ENCODE results near the gene ZNF662.
A peak's percentile ranks its signal among the peaks of the same experiment; 100 is the strongest.

Gene ZNF662

DNA sequence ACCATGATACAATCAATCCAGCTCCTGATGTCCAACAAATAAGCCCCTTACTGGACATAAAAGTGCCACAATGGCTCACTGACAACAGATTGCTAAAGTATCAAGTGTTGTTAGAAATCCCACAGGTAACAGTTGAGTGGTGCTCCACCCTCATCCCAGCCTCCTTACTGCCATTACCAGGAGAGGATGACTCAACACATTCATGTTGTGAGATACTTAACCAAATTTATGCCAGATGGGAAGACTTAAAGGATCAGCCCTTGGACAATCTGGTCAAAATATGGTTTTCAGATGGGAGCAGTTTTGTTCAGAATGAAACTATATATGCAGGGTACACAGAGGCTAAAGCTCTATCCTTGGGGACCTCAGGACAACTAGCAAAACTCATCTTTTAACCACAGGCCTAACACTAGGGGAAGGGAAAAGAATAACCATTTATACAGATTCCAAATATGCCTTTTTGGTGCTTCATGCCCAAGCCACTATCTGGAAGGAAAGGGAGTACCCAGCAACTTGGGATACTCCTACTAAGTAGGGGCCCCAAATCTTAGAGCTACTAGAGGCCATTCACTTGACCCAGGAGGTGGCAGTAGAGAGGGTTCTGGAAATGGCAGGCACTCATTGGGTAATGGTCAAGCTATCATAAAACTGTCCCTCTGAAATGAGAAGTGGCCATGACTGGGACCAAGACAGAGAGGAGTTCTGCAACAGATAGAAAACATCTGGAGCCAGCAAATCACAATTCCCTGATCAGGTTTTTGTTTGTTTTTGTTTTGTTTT, 6.9 kb upstream of the ZNF662 start:
- H3K4me3 ChIP-seq (ENCODE audit: low read depth, low read length), result no peak overlapping the region
- TF ChIP-seq, protein P1, sequence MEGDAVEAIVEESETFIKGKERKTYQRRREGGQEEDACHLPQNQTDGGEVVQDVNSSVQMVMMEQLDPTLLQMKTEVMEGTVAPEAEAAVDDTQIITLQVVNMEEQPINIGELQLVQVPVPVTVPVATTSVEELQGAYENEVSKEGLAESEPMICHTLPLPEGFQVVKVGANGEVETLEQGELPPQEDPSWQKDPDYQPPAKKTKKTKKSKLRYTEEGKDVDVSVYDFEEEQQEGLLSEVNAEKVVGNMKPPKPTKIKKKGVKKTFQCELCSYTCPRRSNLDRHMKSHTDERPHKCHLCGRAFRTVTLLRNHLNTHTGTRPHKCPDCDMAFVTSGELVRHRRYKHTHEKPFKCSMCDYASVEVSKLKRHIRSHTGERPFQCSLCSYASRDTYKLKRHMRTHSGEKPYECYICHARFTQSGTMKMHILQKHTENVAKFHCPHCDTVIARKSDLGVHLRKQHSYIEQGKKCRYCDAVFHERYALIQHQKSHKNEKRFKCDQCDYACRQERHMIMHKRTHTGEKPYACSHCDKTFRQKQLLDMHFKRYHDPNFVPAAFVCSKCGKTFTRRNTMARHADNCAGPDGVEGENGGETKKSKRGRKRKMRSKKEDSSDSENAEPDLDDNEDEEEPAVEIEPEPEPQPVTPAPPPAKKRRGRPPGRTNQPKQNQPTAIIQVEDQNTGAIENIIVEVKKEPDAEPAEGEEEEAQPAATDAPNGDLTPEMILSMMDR (IDR thresholded peaks at IDR 0.05; ENCODE audit: borderline replicate concordance, insufficient read depth, low read depth, low read length), result 0 out of 2 replicates have a peak, but pooled peaks have one; percentile 4

DNA sequence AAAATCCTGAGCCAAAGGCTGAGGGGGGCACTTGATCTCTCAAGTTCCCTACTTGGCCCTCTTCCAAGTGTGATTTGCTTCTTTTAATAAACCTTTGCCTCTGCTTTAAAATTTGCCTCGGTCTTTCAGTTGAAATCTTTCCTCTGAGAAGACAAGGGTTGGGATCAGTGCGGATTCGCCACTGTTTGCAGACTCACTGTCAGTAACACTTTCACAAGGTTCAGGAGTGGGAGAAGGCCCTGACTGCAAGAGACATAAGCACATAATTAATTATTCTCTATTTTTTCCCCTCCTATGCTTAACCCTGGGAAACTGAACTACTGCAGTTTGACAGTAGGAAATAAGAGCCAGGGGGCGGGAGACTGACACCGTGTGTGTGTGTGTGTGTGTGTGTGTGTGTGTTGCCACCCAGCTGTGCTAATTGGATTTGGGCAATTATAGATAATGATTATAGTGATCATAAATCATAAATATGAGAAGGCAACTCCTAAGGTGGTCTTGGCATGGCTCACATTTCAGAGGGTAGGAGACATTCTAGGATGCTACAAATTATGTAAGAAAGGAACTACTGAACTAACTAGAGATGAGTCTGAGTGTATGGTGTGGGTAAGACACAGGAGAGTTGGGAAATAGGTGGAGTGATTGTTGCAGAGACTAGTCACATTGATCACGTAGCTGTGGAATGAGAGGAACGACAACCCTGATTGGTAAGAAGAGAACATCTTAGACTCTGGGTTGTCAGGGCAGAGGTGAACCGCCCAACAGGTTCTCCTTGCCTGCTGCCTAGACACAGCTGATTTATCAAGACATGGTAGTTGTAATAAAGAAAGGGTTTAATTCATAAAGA, 5.5 kb upstream of the ZNF662 start:
- H3K4me3 ChIP-seq (ENCODE audit: low read depth, low read length), result no peak overlapping the region
- TF ChIP-seq, protein P1 (IDR thresholded peaks at IDR 0.05; ENCODE audit: borderline replicate concordance, insufficient read depth, low read depth, low read length), result no peak

DNA sequence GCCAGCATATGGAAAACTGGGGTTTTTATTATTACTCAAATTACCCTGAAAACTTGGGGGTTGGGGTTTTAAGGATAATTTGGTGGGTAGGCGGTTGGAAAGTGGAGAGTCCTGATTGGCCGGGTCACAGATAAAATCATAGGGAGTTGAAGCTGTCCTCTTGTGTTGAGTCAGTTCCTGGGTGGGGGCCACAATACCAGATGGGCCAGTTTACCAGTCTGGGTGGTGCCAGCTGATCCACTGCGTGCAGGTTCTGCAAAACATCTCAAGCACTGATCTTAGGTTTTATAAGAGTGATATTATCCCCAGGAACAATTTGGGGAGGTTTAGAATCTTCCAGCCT, 4.9 kb upstream of the ZNF662 start:
- TF ChIP-seq, protein P1 (IDR thresholded peaks at IDR 0.05; ENCODE audit: borderline replicate concordance, insufficient read depth, low read depth, low read length), result no peak
- H3K4me3 ChIP-seq (ENCODE audit: low read depth, low read length), result no peak overlapping the region

DNA sequence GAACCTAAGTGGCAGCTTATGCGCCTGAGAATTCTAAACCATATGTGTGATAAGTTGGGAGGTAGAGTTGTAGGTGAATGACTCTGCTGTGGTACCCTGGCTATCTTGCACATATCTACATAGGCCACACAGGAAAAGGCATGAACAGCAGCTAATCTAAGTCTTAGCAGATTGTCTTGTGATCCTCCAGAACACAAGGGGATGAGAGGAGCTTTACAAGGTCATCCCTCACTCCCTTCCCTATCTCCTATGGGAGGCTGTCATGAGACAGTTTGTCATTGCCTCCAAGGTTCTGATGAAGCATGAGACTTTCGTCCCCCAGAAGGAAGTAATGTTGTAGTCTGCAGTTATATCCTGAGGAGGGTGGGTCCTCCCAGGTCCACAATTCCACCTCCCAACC, 3.7 kb upstream of the ZNF662 start:
- TF ChIP-seq, protein P1 (IDR thresholded peaks at IDR 0.05; ENCODE audit: borderline replicate concordance, insufficient read depth, low read depth, low read length), result no peak
- no peak overlapping the region for H3K4me3 ChIP-seq (ENCODE audit: low read depth, low read length)

DNA sequence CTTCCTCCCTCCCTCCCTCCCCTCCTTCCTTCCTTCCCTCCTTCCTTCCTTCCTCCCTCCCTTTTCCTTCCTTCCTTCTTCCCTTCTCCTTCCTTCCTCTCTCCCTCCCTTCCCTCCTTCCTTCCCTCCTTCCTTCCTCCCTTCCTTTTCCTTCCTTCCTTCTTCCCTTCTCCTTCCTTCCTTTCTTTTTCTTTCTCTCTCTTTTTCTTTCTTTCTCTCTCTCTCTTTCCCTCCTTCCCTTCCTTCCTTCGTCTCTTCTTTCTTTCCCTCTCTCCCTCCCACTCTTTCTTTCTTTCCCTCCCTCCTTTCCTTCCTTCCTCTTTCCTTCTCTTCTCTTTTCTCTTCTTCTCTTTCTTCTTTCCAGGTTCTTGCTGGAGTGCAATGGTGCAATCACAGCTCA, 1.9 kb upstream of the ZNF662 start:
- no peak overlapping the region for H3K4me3 ChIP-seq (ENCODE audit: low read depth, low read length)
- TF ChIP-seq, protein P1 (IDR thresholded peaks at IDR 0.05; ENCODE audit: borderline replicate concordance, insufficient read depth, low read depth, low read length), result no peak

DNA sequence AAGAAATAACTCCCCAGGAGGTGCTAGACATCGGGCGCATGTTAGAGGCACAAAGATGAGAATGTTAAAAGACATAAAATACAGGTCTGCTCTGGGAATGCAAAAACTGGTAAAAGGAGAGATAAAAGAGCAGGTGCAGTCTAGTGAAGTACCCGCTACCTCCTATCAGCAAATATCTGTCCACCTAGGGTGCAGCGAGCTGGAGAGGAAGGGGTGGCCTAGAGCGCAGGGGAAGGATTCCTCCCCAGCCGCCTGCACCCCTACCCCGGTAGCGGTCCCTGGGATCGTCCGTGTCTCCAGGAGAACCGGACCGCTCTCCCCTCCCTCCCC, 237 bp upstream of the ZNF662 start:
- H3K4me3 ChIP-seq (ENCODE audit: low read depth, low read length), result no peak overlapping the region
- TF ChIP-seq, protein P1 (IDR thresholded peaks at IDR 0.05; ENCODE audit: borderline replicate concordance, insufficient read depth, low read depth, low read length), result no peak

DNA sequence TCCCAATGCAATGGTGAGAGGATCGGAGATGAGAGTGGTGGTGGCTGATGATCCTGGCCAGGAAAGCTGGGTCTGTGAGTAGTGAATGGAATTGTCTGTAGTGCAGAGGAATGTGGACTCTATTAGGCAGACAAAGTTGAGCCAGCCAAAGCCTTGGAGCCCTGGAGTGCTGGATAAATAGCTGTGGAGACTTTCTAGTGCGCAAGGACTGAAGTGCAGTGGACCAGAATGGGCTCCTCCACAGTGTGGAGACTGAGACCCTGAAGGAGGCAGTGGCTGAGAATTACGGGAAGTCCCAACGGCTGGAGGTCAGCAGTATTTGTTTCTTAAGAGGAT, 874 bp downstream of the ZNF662 start:
- TF ChIP-seq, protein P1 (IDR thresholded peaks at IDR 0.05; ENCODE audit: borderline replicate concordance, insufficient read depth, low read depth, low read length), result no peak
- no peak overlapping the region for H3K4me3 ChIP-seq (ENCODE audit: low read depth, low read length)

Measured in GM12875 (cell line).